ENCODE results near the gene PITPNM1. TPM values are rescaled to one million over a fixed set of nuclear protein-coding genes. Genes with fewer than 3 reads are reported as not detected.

PITPNM1 gene
- polyA plus RNA-seq, 1 donor (not counting 4 experiments of a cell fraction or from before 2014, with no cell fraction given): 15.9 TPM

DNA sequence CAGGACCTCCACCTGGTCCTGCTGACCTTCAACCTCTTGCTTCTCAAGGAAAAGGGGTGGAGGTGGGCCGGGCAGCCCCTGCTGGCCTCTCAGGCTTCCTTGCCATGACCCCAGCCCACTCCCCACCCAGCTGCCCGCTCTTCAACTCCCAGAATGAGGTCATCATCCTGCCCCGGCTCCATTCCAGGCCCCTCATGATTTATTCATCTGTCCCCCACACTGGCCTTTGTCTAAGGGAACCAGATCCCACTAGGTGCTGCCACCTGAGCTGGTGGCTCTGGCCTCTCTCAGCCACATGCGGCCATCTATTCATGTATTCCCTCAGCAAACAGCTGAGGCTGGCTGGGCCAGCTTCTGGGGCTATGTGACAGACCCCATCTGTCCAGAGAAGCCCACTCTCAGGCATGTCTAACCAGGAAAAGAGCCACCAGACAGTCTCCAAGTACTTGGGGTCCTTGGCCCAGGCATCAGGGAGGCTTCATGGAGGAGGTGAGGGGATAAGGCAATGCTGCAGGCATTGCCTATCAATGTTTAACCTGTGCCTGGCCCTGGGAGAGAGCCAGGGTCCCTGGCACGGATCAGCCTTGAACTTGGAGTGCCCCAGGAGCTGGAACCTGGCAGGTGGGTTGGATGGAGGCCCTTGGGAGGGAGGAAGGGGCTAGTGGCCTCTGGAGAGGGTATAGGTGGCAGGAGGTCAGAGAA, 20.3 kb upstream of the PITPNM1 start:
- Histone ChIP-seq H3K9ac (ENCODE audit: control insufficient read depth, extremely low read depth, insufficient read depth, low read length) (no peak overlapping the region), H2AFZ (ENCODE audit: control insufficient read depth, low read length) (no peak overlapping the region), H3K79me2 (ENCODE audit: control insufficient read depth, insufficient read depth, low read length) (no peaks in the 10 kb centered on the region), H3K4me2 (ENCODE audit: control insufficient read depth, extremely low read depth, insufficient read depth, low read depth, low read length) (no peak overlapping the region), H3K4me1 (ENCODE audit: control insufficient read depth, extremely low read depth, insufficient read depth, low read length) (no peaks in the 10 kb centered on the region), H3K36me3 (ENCODE audit: control insufficient read depth in 2 of 2, extremely low read depth in 1 of 2, insufficient read depth in 2 of 2, low read length in 2 of 2) (no peaks in the 10 kb centered on the region), H3K27me3 (ENCODE audit: control insufficient read depth, extremely low read depth, insufficient read depth, low read length) (no peaks in the 10 kb centered on the region), H4K20me1 (ENCODE audit: control insufficient read depth, extremely low read depth, insufficient read depth, low read length) (no peaks in the 10 kb centered on the region), H3K9me1 (ENCODE audit: control insufficient read depth, extremely low read depth, insufficient read depth, low read length) (no peaks in the 10 kb centered on the region), H3K9me3 (ENCODE audit: control insufficient read depth, low read depth, low read length) (no peaks in the 10 kb centered on the region), H3K27ac (ENCODE audit: control insufficient read depth, insufficient read depth, low read length) (no peak overlapping the region), H3K4me3 (ENCODE audit: control insufficient read depth in 2 of 3, extremely low read depth in 1 of 3, insufficient read depth in 2 of 3, low read depth in 1 of 3, low read length in 3 of 3) (no peak overlapping the region)
- dilution Hi-C loops (cut with MboI; ENCODE audit: extremely low pct_ligation_motif_present, low sequenced_read_pairs): no loop called here
- TF ChIP-seq, protein P1, sequence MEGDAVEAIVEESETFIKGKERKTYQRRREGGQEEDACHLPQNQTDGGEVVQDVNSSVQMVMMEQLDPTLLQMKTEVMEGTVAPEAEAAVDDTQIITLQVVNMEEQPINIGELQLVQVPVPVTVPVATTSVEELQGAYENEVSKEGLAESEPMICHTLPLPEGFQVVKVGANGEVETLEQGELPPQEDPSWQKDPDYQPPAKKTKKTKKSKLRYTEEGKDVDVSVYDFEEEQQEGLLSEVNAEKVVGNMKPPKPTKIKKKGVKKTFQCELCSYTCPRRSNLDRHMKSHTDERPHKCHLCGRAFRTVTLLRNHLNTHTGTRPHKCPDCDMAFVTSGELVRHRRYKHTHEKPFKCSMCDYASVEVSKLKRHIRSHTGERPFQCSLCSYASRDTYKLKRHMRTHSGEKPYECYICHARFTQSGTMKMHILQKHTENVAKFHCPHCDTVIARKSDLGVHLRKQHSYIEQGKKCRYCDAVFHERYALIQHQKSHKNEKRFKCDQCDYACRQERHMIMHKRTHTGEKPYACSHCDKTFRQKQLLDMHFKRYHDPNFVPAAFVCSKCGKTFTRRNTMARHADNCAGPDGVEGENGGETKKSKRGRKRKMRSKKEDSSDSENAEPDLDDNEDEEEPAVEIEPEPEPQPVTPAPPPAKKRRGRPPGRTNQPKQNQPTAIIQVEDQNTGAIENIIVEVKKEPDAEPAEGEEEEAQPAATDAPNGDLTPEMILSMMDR (optimal IDR thresholded peaks at IDR 0.05 in 1 of 3, IDR thresholded peaks at IDR 0.05 in 1 of 3, conservative IDR thresholded peaks at IDR 0.05 in 1 of 3; ENCODE audit: extremely low read depth in 1 of 3, insufficient read depth in 2 of 3, low read length in 3 of 3): no peak
- no peak for TF ChIP-seq EZH2 (IDR thresholded peaks at IDR 0.05; ENCODE audit: low read length)
- no peak for DNase-seq (ENCODE audit: low read depth, low spot score)
- FAIRE-seq: no peak

DNA sequence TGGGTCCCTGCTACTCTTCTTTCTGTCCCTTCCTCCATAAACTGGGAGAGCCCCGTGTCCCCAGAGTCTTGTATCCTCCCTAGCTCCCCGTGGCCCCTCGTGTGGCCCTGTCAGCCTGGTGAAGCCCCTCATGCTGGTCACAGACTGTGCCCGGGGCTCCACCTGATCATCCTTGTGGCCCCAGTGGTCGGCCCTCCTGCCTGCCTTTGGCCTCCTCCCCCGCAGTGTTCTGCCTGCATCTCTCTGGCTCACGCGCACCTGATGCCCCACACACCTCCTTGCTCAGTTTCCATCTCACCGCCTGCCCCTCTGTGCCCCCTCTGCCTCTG, 19.3 kb upstream of the PITPNM1 start:
- no peaks in the 10 kb centered on the region for H3K79me2 ChIP-seq (ENCODE audit: control insufficient read depth, insufficient read depth, low read length)
- FAIRE-seq: no peak

More for the DNA sequence above, 19.3 kb upstream of the PITPNM1 start:
- Histone ChIP-seq H3K27me3 (ENCODE audit: control insufficient read depth, extremely low read depth, insufficient read depth, low read length) (no peaks in the 10 kb centered on the region), H3K4me2 (ENCODE audit: control insufficient read depth, extremely low read depth, insufficient read depth, low read depth, low read length) (no peak overlapping the region), H3K27ac (ENCODE audit: control insufficient read depth, insufficient read depth, low read length) (no peak overlapping the region), H3K9me3 (ENCODE audit: control insufficient read depth, low read depth, low read length) (no peaks in the 10 kb centered on the region), H3K9me1 (ENCODE audit: control insufficient read depth, extremely low read depth, insufficient read depth, low read length) (no peaks in the 10 kb centered on the region), H3K4me3 (ENCODE audit: control insufficient read depth in 2 of 3, extremely low read depth in 1 of 3, insufficient read depth in 2 of 3, low read depth in 1 of 3, low read length in 3 of 3) (no peak overlapping the region), H4K20me1 (ENCODE audit: control insufficient read depth, extremely low read depth, insufficient read depth, low read length) (no peaks in the 10 kb centered on the region), H3K9ac (ENCODE audit: control insufficient read depth, extremely low read depth, insufficient read depth, low read length) (no peak overlapping the region), H3K4me1 (ENCODE audit: control insufficient read depth, extremely low read depth, insufficient read depth, low read length) (no peaks in the 10 kb centered on the region), H3K36me3 (ENCODE audit: control insufficient read depth in 2 of 2, extremely low read depth in 1 of 2, insufficient read depth in 2 of 2, low read length in 2 of 2) (no peaks in the 10 kb centered on the region), H2AFZ (ENCODE audit: control insufficient read depth, low read length) (no peak overlapping the region)
- DNase-seq (ENCODE audit: low read depth, low spot score): no peak
- dilution Hi-C loops (cut with MboI; ENCODE audit: extremely low pct_ligation_motif_present, low sequenced_read_pairs): no loop called here
- no peak for TF ChIP-seq EZH2 (IDR thresholded peaks at IDR 0.05; ENCODE audit: low read length)
- TF ChIP-seq, protein P1 (optimal IDR thresholded peaks at IDR 0.05 in 1 of 3, IDR thresholded peaks at IDR 0.05 in 1 of 3, conservative IDR thresholded peaks at IDR 0.05 in 1 of 3; ENCODE audit: extremely low read depth in 1 of 3, insufficient read depth in 2 of 3, low read length in 3 of 3): no peak
